ENCODE results near the gene CCNH. TPM values are rescaled to one million over a fixed set of nuclear protein-coding genes. Genes with fewer than 3 reads are reported as not detected.

CCNH gene
- total RNA-seq, 1 donor = 58.3 TPM

GRCh38 chr5:87435144-87435694 is 22.5 kb upstream of the CCNH start:
- no peak for DNase-seq (ENCODE audit: low read depth)
- TF ChIP-seq CTCF (IDR thresholded peaks at IDR 0.05; ENCODE audit: insufficient read depth, low read depth, low read length) = no peak
- no peak overlapping the region for H3K4me3 ChIP-seq (ENCODE audit: low read depth, low read length)

GRCh38 chr5:87434461-87434860 is 21.7 kb upstream of the CCNH start:
- no peak for TF ChIP-seq CTCF (IDR thresholded peaks at IDR 0.05; ENCODE audit: insufficient read depth, low read depth, low read length)
- no peak for DNase-seq (ENCODE audit: low read depth)
- H3K4me3 ChIP-seq (ENCODE audit: low read depth, low read length) = no peak overlapping the region

- TF ChIP-seq CTCF (IDR thresholded peaks at IDR 0.05; ENCODE audit: insufficient read depth, low read depth, low read length) = no peak
- no peak overlapping the region for H3K4me3 ChIP-seq (ENCODE audit: low read depth, low read length)
- DNase-seq (ENCODE audit: low read depth) = no peak
These were observed 21.2 kb upstream of the CCNH start for GRCh38 chr5:87433945-87434344.

GRCh38 chr5:87432460-87432859 is 19.7 kb upstream of the CCNH start:
- TF ChIP-seq CTCF (IDR thresholded peaks at IDR 0.05; ENCODE audit: insufficient read depth, low read depth, low read length) = no peak
- no peak overlapping the region for H3K4me3 ChIP-seq (ENCODE audit: low read depth, low read length)
- no peak for DNase-seq (ENCODE audit: low read depth)

GRCh38 chr5:87430863-87431457 is 18.2 kb upstream of the CCNH start:
- DNase-seq (ENCODE audit: low read depth) = no peak
- H3K4me3 ChIP-seq (ENCODE audit: low read depth, low read length) = no peak overlapping the region
- TF ChIP-seq CTCF (IDR thresholded peaks at IDR 0.05; ENCODE audit: insufficient read depth, low read depth, low read length) = no peak

- DNase-seq (ENCODE audit: low read depth) = no peak
- no peak overlapping the region for H3K4me3 ChIP-seq (ENCODE audit: low read depth, low read length)
- no peak for TF ChIP-seq CTCF (IDR thresholded peaks at IDR 0.05; ENCODE audit: insufficient read depth, low read depth, low read length)
These were observed 11.0 kb upstream of the CCNH start for GRCh38 chr5:87423755-87424154.

- H3K4me3 ChIP-seq (ENCODE audit: low read depth, low read length) = no peak overlapping the region
- TF ChIP-seq CTCF (IDR thresholded peaks at IDR 0.05; ENCODE audit: insufficient read depth, low read depth, low read length) = no peak
- no peak for DNase-seq (ENCODE audit: low read depth)
These were observed 8.6 kb upstream of the CCNH start for GRCh38 chr5:87421307-87421706.
